Endometrium (tissue), 2 donors: ENCODE data around the gene TOMM70.
"Not testable (repeated sequence)": the region's sequence is repeated elsewhere in the genome, so short reads cannot be mapped to it uniquely, and the experiment has no call there.

Source experiments
- FAIRE-seq: peaks from 2 replicates; lab custom pipeline; 2012; peaks lifted over from hg19 to GRCh38; lab: Jason Lieb, UNC
- donor health status: control.
- donor health status: control.

TOMM70 gene

GRCh38 chr3:100364421-100364820 lies 36.5 kb downstream of the TOMM70 start:
- no peak for FAIRE-seq

GRCh38 chr3:100361897-100362296 lies 39.0 kb downstream of the TOMM70 start:
- no peak for FAIRE-seq

- no peak for FAIRE-seq
These were observed 40.0 kb downstream of the TOMM70 start for GRCh38 chr3:100360757-100361496.

GRCh38 chr3:100359035-100359434 lies 41.9 kb downstream of the TOMM70 start:
- FAIRE-seq: no peak

GRCh38 chr3:100358413-100358812 lies 42.5 kb downstream of the TOMM70 start:
- FAIRE-seq: no peak

- no peak for FAIRE-seq
These were observed 46.0 kb downstream of the TOMM70 start for GRCh38 chr3:100354850-100355249.

GRCh38 chr3:100352296-100353231 lies 48.3 kb downstream of the TOMM70 start:
- FAIRE-seq: no peak

- FAIRE-seq: not testable (repeated sequence)
These were observed 49.1 kb downstream of the TOMM70 start for GRCh38 chr3:100351770-100352169.

- FAIRE-seq: no peak
These were observed 52.2 kb downstream of the TOMM70 start for GRCh38 chr3:100348727-100349126.

- no peak for FAIRE-seq
These were observed 60.4 kb downstream of the TOMM70 start for GRCh38 chr3:100340527-100340926.

GRCh38 chr3:100339786-100340185 lies 61.1 kb downstream of the TOMM70 start:
- FAIRE-seq: no peak

GRCh38 chr3:100338911-100339310 lies 62.0 kb downstream of the TOMM70 start:
- no peak for FAIRE-seq

GRCh38 chr3:100336229-100336628 lies 64.7 kb downstream of the TOMM70 start:
- not testable (repeated sequence) for FAIRE-seq

GRCh38 chr3:100335434-100335833 lies 65.5 kb downstream of the TOMM70 start:
- no peak for FAIRE-seq

GRCh38 chr3:100334488-100335351 lies 66.2 kb downstream of the TOMM70 start, which contains the start of gene NIT2:
NIT2 (plus strand) TSS chr3:100334757; CDS start chr3:100334792, 35 bp downstream.
- FAIRE-seq: no peak

GRCh38 chr3:100333970-100334487 lies 66.9 kb downstream of the TOMM70 start:
- FAIRE-seq: no peak

- FAIRE-seq: no peak
These were observed 67.8 kb downstream of the TOMM70 start for GRCh38 chr3:100333051-100333450.

GRCh38 chr3:100331660-100332059 lies 69.2 kb downstream of the TOMM70 start:
- no peak for FAIRE-seq

- FAIRE-seq: no peak
These were observed 70.2 kb downstream of the TOMM70 start for GRCh38 chr3:100330651-100331050.

GRCh38 chr3:100329800-100330489 lies 70.9 kb downstream of the TOMM70 start:
- FAIRE-seq: no peak

GRCh38 chr3:100327377-100327776 lies 73.5 kb downstream of the TOMM70 start:
- not testable (repeated sequence) for FAIRE-seq
